ENCODE results near the gene COMMD7.
"Not testable (repeated sequence)": the region's sequence is repeated elsewhere in the genome, so short reads cannot be mapped to it uniquely, and the experiment has no call there.

DNA sequence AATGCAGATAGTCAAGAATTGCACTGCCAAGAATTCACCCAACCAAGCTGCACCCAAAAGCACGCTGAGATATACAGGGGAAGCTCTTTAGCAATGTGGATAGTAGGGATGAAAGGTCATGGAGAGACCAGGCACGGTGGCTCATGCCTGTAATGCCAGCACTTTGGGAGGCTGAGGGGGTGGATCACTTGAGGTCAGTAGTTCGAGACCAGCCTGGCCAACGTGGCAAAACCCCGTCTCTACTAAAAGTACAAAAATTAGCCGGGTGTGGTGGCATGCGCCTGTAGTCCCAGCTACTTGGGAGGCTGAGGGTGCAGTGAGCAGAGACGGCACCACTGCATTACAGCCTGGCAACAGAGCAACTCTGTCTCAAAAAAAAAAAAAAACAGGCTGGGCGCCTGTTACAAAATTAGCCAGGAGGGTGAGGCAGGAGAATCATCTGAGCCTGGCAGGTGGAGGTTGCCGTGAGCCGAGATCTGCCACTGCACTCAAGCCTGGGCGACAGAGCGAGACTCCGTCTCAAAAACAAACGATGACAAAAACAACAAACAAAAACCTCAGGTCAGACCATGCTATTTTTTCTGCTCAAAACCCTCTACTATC lies 34.1 kb downstream of the COMMD7 start:
- not testable (repeated sequence) for TF ChIP-seq E2F6 (IDR thresholded peaks at IDR 0.05; ENCODE audit: borderline replicate concordance in 1 of 2, extremely low read depth in 1 of 2, insufficient read depth in 1 of 2, insufficient read length in 1 of 2, low read depth in 1 of 2, low read length in 1 of 2, poor library complexity in 1 of 2, severe bottlenecking in 1 of 2); MAFK (IDR thresholded peaks at IDR 0.05; ENCODE audit: low read length); RBM15 (IDR thresholded peaks at IDR 0.05; ENCODE audit: insufficient read depth, low read length); CXXC5 (CRISPR knock-in tag; IDR thresholded peaks at IDR 0.05); STAT5B (CRISPR knock-in tag; IDR thresholded peaks at IDR 0.05); CTCF (IDR thresholded peaks at IDR 0.05 in 2 of 3, conservative IDR thresholded peaks at IDR 0.05 in 1 of 3; ENCODE audit: insufficient read depth in 2 of 3, low read depth in 1 of 3, low read length in 3 of 3); KLF6 (CRISPR knock-in tag; IDR thresholded peaks at IDR 0.05; ENCODE audit: borderline replicate concordance); ZNF75A (CRISPR knock-in tag; IDR thresholded peaks at IDR 0.05); ZNF174 (CRISPR knock-in tag; IDR thresholded peaks at IDR 0.05); POLR2AphosphoS5 (IDR thresholded peaks at IDR 0.05; ENCODE audit: control insufficient read depth, insufficient read depth, low read depth, low read length); U2AF2 (optimal IDR thresholded peaks at IDR 0.05; ENCODE audit: low read depth, low read length); FOXK2 (conservative IDR thresholded peaks at IDR 0.05 in 1 of 2, IDR thresholded peaks at IDR 0.05 in 1 of 2; ENCODE audit: low read depth in 2 of 2)
- TF ChIP-seq, protein P1, sequence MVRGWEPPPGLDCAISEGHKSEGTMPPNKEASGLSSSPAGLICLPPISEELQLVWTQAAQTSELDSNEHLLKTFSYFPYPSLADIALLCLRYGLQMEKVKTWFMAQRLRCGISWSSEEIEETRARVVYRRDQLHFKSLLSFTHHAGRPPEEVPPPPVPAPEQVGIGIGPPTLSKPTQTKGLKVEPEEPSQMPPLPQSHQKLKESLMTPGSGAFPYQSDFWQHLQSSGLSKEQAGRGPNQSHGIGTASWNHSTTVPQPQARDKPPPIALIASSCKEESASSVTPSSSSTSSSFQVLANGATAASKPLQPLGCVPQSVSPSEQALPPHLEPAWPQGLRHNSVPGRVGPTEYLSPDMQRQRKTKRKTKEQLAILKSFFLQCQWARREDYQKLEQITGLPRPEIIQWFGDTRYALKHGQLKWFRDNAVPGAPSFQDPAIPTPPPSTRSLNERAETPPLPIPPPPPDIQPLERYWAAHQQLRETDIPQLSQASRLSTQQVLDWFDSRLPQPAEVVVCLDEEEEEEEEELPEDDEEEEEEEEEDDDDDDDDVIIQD (CRISPR knock-in tag; IDR thresholded peaks at IDR 0.05), result not testable (repeated sequence)
- TF ChIP-seq, protein P2, sequence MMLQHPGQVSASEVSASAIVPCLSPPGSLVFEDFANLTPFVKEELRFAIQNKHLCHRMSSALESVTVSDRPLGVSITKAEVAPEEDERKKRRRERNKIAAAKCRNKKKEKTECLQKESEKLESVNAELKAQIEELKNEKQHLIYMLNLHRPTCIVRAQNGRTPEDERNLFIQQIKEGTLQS (IDR thresholded peaks at IDR 0.05), result not testable (repeated sequence)
- TF ChIP-seq, protein P2 (CRISPR knock-in tag; conservative IDR thresholded peaks at IDR 0.05), result not testable (repeated sequence)
